GM19099 (cell line): Measurements from ENCODE around the gene MCC.

Experiments used
- POLR2A ChIP-seq: IDR thresholded peaks from 3 replicates; pipeline ENCODE4 v1.6.1; 2011; ENCODE audit warnings: low read depth; ENCODE audit not compliant: insufficient read length; ENCODE audit errors: extremely low read depth

MCC gene

GRCh38 chr5:113271015-113271414 lies 217.2 kb downstream of the MCC start:
- no peak for TF ChIP-seq POLR2A

DNA sequence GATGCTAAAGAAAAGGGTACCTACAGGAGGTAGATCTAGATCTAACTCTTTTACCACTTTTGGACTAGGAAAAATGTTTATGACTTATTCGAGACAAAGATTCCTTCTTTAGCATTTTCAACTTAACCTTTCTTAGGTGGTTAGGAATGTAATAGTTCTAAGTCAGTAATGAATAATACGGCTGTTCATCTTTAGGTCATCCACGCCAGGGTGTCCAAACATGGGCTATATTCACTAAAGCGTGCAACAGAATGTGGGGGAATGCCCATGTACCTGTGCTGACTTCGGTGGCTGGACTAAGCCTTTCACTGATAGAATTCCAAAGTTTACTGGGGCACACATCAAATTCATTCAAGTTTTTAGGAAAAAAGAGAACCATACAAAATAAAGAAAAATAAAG lies 218.2 kb downstream of the MCC start:
- TF ChIP-seq POLR2A, result no peak

GRCh38 chr5:113269023-113269997 lies 218.9 kb downstream of the MCC start:
- no peak for TF ChIP-seq POLR2A

DNA sequence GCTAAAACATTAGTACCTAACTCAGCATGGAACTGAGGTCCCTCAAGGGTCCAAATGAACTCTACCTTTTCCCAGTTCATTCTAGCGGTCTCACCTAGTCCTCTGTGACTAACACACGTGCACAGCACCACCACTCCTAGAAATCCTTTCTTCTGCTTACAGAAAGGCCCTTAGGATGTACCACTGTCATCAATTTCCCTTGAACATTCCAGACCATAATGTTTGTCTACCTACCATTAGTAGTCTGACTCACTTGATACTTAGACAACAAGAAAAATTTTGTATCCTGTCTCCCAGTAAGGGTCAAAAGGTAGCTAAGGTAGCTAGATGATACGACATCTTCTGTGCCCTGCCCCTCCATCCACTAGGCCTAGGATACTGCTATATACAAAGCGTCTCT lies 220.0 kb downstream of the MCC start:
- no peak for TF ChIP-seq POLR2A

DNA sequence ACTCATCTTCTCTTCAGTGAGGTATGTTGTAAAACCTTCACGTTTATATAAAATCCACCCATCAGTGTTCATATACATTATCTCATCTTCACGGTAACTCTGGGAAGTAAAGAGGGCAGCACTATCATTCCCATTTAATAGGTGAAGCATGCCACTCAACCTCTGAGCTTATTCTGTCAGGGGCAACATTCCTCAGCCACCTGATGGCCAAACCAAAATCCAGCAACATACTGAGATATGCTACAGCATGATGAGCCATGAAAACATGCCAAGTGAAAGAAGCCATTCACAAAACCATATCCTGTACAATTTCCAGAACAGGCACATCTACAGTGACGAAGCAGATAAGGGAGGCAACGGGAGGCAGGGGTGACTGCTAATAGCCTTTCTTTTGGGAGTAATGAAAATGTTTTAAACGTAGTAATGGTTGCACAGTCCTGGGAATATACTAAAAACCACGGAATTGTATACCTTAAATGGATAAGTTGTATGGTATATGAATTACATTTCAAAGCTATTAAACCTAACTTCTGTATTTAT lies 220.8 kb downstream of the MCC start:
- no peak for TF ChIP-seq POLR2A

GRCh38 chr5:113266913-113267227 lies 221.4 kb downstream of the MCC start:
- TF ChIP-seq POLR2A, result no peak

- no peak for TF ChIP-seq POLR2A
Observed at GRCh38 chr5:113266227-113266912, 221.9 kb downstream of the MCC start.

GRCh38 chr5:113265190-113265589 lies 223.1 kb downstream of the MCC start:
- no peak for TF ChIP-seq POLR2A

- TF ChIP-seq POLR2A, result no peak
Observed at GRCh38 chr5:113264046-113264445, 224.2 kb downstream of the MCC start.

DNA sequence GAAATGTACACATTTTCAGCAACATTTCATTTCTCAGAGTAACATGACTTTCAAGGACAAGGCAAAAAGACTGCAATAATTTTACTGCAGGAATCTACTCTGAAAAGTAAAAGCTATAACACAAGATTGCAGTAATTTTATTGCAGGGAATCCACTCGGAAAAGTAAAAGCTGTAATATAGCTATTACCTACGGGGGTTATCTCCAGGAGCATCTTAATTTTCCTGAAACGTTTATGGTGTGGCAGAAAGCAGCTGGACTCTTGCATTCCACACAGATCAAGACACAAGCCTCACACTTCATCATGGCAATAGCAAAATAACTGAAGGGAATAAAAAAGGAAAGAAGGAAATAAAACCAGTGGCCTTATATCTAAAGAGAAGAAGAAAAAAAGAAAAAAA lies 224.7 kb downstream of the MCC start:
- TF ChIP-seq POLR2A, result no peak

GRCh38 chr5:113262674-113263073 lies 225.6 kb downstream of the MCC start:
- no peak for TF ChIP-seq POLR2A

GRCh38 chr5:113259034-113259433 lies 229.2 kb downstream of the MCC start:
- no peak for TF ChIP-seq POLR2A

DNA sequence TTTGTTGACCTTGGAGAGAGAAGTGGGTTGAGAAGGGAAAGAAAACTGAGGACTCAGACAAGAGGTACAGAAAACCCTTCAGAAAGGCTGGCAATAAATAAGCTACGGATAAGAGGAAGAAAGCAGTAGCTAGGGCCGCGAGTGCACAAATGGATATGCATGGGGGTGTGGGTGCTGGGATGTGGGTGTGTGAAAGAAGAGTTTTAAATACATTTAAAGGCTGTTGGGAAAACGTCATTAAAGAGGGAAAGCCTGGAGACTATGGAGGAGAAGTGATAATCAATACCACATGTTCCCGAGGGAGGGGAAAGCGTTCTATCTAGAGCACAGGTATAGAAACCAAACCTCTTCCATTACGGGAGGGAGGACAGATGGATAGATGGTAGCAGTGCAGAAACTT lies 230.7 kb downstream of the MCC start:
- no peak for TF ChIP-seq POLR2A

DNA sequence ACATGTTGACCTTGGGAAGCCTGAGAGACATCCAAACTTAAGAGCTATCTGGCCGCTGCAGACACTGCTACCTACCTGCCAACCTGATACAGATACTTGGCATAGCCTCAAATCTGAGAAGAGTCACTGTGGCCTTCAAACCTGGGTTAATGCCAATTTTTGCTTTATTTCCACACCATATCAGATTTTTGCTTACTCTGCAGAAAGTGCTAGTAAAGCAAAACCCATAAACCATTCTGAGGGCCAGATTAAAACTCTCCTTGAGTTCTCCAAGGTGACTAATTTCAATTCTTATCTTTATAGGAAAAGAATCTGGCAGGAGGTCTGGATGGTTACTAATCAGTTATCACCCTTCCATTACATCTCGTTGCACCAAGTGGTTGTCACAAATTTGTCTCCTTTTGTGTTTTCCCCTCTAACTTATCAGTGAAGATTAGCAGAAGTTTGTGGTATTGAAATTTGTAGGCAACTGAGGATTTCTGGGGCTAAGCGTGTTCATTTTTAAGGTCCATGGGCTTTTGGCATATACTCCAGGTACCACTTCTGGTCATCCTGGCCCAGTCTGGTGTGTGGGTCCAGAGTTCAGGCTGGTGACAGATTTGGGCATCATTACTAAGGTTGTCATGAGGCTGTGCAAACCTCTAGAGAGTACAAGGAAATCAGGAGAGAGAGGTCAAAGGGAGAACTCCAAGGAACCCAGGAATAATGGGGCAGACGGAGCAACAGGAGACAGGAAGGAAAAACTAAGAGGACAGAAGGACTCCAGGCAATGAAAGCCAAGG lies 231.4 kb downstream of the MCC start:
- TF ChIP-seq POLR2A, result no peak
